Measurements from ENCODE around the gene ETS1. TPM values are rescaled to one million over a fixed set of nuclear protein-coding genes. Genes with fewer than 3 reads are reported as not detected.

The ETS1 gene
- total RNA-seq, 2 donors from 2014 or later: 34.3 to 36.4 TPM

- no peak overlapping the region for H3K9ac ChIP-seq (ENCODE audit: extremely low read depth, low read length, poor library complexity, severe bottlenecking)
- Mint-ChIP-seq H3K4me1 (peaks cover 55% of the 10 kb centered on the region), H3K9me3 (no peaks in the 10 kb centered on the region), H3K36me3 (ENCODE audit: low read depth) (no peaks in the 10 kb centered on the region), H3K27ac (no peak overlapping the region), H3K27me3 (ENCODE audit: insufficient read depth) (peaks cover 2% of the 10 kb centered on the region), H3K4me3 (no peak overlapping the region)
- TF ChIP-seq CTCF (conservative IDR thresholded peaks at IDR 0.05): no peak
- DNase-seq: no peak
- 78 to 90% methylated on average over 5 to 7 of the region's 7 CpGs for WGBS, 2 experiments (ENCODE audit: insufficient coverage in 1 of 2, insufficient read length in 1 of 2)
- H3K27ac ChIP-seq (ENCODE audit: low read depth, low read length): no peak overlapping the region
- peaks cover 27% of the 10 kb centered on the region for H3K4me1 ChIP-seq (ENCODE audit: control insufficient read depth, insufficient read depth, low read length)
- H3K36me3 ChIP-seq (ENCODE audit: control insufficient read depth, insufficient read depth, low read length): no peaks in the 10 kb centered on the region
- H3K27me3 ChIP-seq (ENCODE audit: control insufficient read depth, insufficient read depth, low read length, poor library complexity, severe bottlenecking): peaks cover 13% of the 10 kb centered on the region
- no peaks in the 10 kb centered on the region for H3K9me3 ChIP-seq (ENCODE audit: control insufficient read depth, low read length)
- H3K4me3 ChIP-seq (ENCODE audit: low read length): no peak overlapping the region
Observed at GRCh38 chr11:128530118-128531074, 57.0 kb downstream of the ETS1 start.

DNA sequence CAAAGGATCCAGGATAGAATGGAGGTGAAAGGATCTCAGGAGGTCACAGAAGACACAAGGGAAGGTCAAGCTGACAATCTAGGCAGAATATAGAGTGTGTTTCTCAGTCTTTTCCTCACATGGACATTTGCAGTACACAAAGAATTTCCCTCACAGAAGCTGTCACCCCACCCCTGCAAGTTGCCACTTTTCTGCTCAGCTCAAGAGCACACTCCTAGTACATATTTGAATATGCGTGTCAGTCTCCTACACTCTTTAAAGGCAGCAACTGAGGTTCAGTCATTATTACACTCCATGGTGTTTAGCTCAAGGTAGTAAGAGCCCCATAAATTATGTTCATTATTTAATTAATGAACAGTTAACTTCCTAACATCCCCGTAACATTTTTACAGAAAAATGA is 59.1 kb downstream of the ETS1 start:
- Histone ChIP-seq H3K4me1 (ENCODE audit: control insufficient read depth, insufficient read depth, low read length) (peaks cover 34% of the 10 kb centered on the region), H3K9ac (ENCODE audit: extremely low read depth, low read length, poor library complexity, severe bottlenecking) (no peak overlapping the region), H3K27ac (ENCODE audit: low read depth, low read length) (no peak overlapping the region), H3K36me3 (ENCODE audit: control insufficient read depth, insufficient read depth, low read length) (no peaks in the 10 kb centered on the region), H3K9me3 (ENCODE audit: control insufficient read depth, low read length) (no peaks in the 10 kb centered on the region), H3K4me3 (ENCODE audit: low read length) (no peak overlapping the region), H3K27me3 (ENCODE audit: control insufficient read depth, insufficient read depth, low read length, poor library complexity, severe bottlenecking) (peaks cover 18% of the 10 kb centered on the region)
- Mint-ChIP-seq H3K36me3 (ENCODE audit: low read depth) (no peaks in the 10 kb centered on the region), H3K27me3 (ENCODE audit: insufficient read depth) (peaks cover 2% of the 10 kb centered on the region), H3K4me3 (no peak overlapping the region), H3K27ac (no peak overlapping the region), H3K9me3 (no peaks in the 10 kb centered on the region), H3K4me1 (peaks cover 65% of the 10 kb centered on the region)
- DNase-seq: no peak
- no peak for TF ChIP-seq CTCF (conservative IDR thresholded peaks at IDR 0.05)
- 98 to 100% methylated on average over 1 to 2 of the region's 2 CpGs for WGBS, 2 experiments (ENCODE audit: insufficient coverage in 1 of 2, insufficient read length in 1 of 2)

- peaks cover 2% of the 10 kb centered on the region for H3K27me3 Mint-ChIP-seq (ENCODE audit: insufficient read depth)
- H3K4me1 ChIP-seq (ENCODE audit: control insufficient read depth, insufficient read depth, low read length): peaks cover 34% of the 10 kb centered on the region
- TF ChIP-seq CTCF (conservative IDR thresholded peaks at IDR 0.05): no peak
- no peaks in the 10 kb centered on the region for H3K36me3 Mint-ChIP-seq (ENCODE audit: low read depth)
- no peak overlapping the region for H3K4me3 Mint-ChIP-seq
- H3K27ac Mint-ChIP-seq: no peak overlapping the region
- no peaks in the 10 kb centered on the region for H3K9me3 Mint-ChIP-seq
- no peak overlapping the region for H3K27ac ChIP-seq (ENCODE audit: low read depth, low read length)
- H3K36me3 ChIP-seq (ENCODE audit: control insufficient read depth, insufficient read depth, low read length): no peaks in the 10 kb centered on the region
- no peak overlapping the region for H3K9ac ChIP-seq (ENCODE audit: extremely low read depth, low read length, poor library complexity, severe bottlenecking)
- no peak for DNase-seq
- 90 to 100% methylated on average over 2 of the region's 2 CpGs for WGBS, 2 experiments (ENCODE audit: insufficient coverage in 1 of 2, insufficient read length in 1 of 2)
- H3K4me3 ChIP-seq (ENCODE audit: low read length): no peak overlapping the region
- H3K27me3 ChIP-seq (ENCODE audit: control insufficient read depth, insufficient read depth, low read length, poor library complexity, severe bottlenecking): peaks cover 20% of the 10 kb centered on the region
- H3K9me3 ChIP-seq (ENCODE audit: control insufficient read depth, low read length): no peaks in the 10 kb centered on the region
- H3K4me1 Mint-ChIP-seq: peaks cover 59% of the 10 kb centered on the region
Observed at GRCh38 chr11:128527046-128527445, 60.3 kb downstream of the ETS1 start.
